Midbrain (tissue), 1 donor: ENCODE measurements around the gene SURF2.
"Not testable (repeated sequence)": the region's sequence is repeated elsewhere in the genome, so short reads cannot be mapped to it uniquely, and the experiment has no call there.

Experiments used
- DNase-seq: peaks from one replicate; lab custom pipeline; 2025; lab: John Stamatoyannopoulos, UW

SURF2 gene

GRCh38 chr9:133356391-133357091, at the start of gene SURF2, which contains the start of gene SURF1:
SURF2 (plus strand) TSS chr9:133356550; CDS start chr9:133356593, 43 bp downstream.
SURF1 (minus strand) TSS chr9:133356487; CDS start chr9:133356453, 34 bp downstream.
- DNase-seq: peak; percentile 85

GRCh38 chr9:133307301-133307700, 49.0 kb upstream of the SURF2 start:
- DNase-seq: no peak

DNA sequence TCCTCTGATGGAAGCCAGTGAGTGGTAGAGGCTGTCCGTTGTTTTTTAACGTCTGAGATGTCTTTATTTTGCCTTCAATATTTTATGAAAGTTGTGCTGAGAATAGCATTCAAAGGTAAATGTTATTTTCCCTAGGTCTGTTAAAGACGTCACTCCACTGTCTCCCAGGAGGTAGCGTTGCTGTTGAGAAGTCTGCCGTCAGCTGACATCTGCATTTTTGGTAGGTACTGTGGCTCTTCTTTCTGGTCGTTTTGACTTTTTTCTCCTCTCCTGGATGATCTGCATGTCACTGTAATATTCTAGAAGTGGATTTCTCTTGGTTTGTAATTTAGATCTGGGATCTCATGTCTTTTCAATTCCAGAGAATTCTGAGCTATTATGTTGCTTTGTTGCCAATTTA, 46.7 kb upstream of the SURF2 start:
- DNase-seq: no peak

- DNase-seq: no peak
These were observed 40.4 kb upstream of the SURF2 start for GRCh38 chr9:133315997-133316396.

DNA sequence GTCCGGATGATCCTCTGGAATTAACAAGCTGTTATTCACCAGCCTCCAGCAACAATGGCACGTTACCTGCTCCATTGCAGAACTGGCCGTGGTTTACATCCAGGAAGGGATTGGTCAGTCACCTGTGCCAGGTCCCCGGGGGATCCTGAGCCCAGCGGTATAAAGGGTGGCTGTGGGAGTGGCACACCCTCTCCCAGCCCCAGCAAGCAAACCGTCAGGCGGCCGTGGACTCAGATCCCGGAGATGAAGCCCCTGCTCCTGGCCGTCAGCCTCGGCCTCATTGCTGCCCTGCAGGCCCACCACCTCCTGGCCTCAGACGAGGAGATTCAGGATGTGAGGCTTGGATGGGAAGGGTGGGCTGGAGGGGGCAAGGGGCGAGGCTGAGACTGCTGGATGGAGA, 38.8 kb upstream of the SURF2 start:
- DNase-seq: not testable (repeated sequence)

- DNase-seq: no peak
These were observed 35.9 kb upstream of the SURF2 start for GRCh38 chr9:133320421-133320881.

- no peak for DNase-seq
These were observed 34.9 kb upstream of the SURF2 start for GRCh38 chr9:133321411-133321935.

- no peak for DNase-seq
These were observed 33.6 kb upstream of the SURF2 start for GRCh38 chr9:133322701-133323100.

- no peak for DNase-seq
These were observed 33.1 kb upstream of the SURF2 start for GRCh38 chr9:133323211-133323610.

GRCh38 chr9:133323991-133324703, 32.2 kb upstream of the SURF2 start:
- no peak for DNase-seq

DNA sequence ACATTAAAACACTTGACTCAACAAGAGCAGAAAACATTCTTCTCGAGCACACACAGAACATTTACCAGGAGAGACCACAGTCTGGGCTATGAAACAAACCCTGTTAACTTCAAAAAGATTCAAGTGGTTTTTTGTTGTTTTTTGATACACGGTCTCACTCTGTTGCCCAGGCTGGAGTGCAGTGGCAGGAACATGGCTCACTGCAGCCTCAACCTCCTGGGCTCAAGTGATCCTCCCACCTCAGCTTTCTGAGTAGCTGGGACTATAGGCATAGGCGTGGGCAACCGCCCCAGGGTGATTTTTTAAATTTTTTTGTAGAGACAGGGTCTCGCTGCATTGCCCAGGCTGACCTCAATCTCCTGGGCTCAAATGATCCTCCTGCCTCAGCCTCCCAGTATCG, 29.3 kb upstream of the SURF2 start:
- not testable (repeated sequence) for DNase-seq

DNA sequence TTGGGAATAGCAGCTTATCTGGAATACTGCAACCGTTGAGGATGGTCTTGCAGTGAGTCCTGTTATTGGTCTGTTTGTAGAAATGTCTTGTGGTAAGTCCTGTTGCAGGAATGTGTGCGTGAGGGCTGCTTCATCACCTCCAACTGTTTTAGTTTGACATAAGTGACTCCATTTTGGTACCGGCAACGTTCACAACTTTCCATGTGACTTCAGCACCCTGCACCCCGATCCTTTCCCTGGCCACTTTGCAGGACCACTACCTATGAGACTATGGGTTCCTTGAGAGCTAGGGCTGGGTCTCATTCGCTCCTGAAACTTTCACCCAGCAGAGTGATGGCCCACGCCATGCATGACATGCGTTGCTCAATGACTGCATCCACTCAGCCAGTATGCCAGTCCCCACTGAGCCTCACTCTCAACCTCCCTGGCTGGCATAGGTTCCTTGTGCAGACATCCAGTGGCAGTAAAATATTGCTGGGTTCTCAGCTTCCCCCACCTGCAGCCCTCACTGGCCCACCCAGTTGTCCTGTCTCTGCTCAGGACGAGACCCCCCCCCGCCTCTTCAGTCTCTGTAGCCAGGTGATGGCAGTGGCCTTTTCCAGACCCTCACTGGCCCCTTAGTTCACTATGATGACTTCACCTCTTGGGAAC, 28.4 kb upstream of the SURF2 start:
- DNase-seq: no peak

DNA sequence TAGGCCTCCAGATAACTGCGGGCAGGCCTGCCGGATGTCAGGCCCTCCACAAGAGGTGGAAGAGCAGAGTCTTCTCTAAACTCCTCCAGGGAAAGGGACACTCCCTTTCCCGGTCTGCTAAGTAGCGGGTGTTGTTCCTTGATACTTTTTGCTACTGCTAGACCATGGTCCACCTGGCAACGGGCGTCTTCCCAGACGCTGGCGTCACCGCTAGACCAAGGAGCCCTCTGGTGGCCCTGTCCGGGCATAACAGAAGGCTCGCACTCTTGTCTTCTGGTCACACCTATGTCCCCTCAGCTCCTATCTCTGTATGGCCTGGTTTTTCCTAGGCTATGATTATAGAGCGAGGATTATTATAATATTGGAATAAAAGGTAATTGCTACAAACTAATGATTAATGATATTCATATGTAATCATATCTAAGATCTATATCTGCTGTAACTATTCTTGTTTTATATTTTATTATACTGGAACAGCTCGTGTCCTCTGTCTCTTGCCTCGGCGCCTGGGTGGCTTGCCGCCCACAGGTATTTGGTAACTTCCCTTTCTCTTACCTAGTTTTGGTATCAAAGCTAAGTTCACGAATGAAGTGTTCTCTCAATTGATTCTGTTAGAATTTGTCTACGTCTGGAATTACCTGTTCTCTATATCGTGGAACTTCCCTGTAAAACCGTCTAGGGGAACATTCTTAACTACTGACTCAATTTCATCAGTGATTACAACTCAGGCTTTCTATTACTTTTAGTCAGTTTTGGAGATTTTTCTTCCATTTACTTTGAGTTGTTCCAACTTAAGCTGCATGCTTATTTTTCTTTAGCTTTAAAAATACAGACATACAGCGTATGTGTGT, 26.8 kb upstream of the SURF2 start:
- DNase-seq: not testable (repeated sequence)

- DNase-seq: no peak
These were observed 25.1 kb upstream of the SURF2 start for GRCh38 chr9:133331221-133331620.

GRCh38 chr9:133331641-133332380, 24.5 kb upstream of the SURF2 start:
- no peak for DNase-seq

DNA sequence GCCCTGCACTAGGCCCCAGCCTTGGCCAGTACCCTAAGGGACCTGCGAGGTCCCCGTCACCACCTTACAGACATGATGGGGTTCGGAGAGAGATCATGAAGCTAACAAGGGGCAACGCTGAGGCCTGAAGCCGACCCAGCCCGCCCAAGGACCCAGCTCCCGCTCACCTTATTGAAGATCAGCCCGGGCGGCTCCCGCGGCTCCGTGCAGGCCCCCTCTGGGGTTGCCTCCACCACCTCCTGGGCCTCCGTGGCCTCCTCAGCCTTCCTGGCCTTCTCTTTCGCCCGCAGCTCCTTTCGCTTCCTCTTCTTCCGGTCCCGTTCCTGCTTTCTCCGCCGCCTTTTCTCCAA, 24.0 kb upstream of the SURF2 start:
- no peak for DNase-seq

- DNase-seq: no peak
These were observed 23.3 kb upstream of the SURF2 start for GRCh38 chr9:133333011-133333410.

GRCh38 chr9:133333566-133333965, 22.8 kb upstream of the SURF2 start:
- DNase-seq: no peak

- DNase-seq: no peak
These were observed 22.2 kb upstream of the SURF2 start for GRCh38 chr9:133334161-133334560.

- not testable (repeated sequence) for DNase-seq
These were observed 21.5 kb upstream of the SURF2 start for GRCh38 chr9:133334888-133335287.
